Bronchial epithelial cell (primary cell): ENCODE results near the gene PHF2. TPM values are rescaled to one million over a fixed set of nuclear protein-coding genes. Genes with fewer than 3 reads are reported as not detected.

Experiments used
- DNase-seq: peaks from one replicate; pipeline ENCODE4 v3.0.0-alpha.2; 2010; ENCODE audit warnings: low read depth
- FAIRE-seq: peaks from 2 replicates; lab custom pipeline; 2011; peaks lifted over from hg19 to GRCh38; lab: Jason Lieb, UNC
- H3K27me3 ChIP-seq: 2 replicates; pipeline ENCODE4 v1.5.1; 2011; ENCODE audit warnings: low read length; ENCODE audit not compliant: control insufficient read depth, insufficient read depth
- H3K36me3 ChIP-seq: 2 replicates; pipeline ENCODE4 v1.5.1; 2011; ENCODE audit warnings: low read length; ENCODE audit not compliant: control insufficient read depth, insufficient read depth
- H3K4me3 ChIP-seq: 2 replicates; pipeline ENCODE4 v1.5.1; 2011; ENCODE audit warnings: mild to moderate bottlenecking, low read depth, low read length, control low read depth
- CTCF ChIP-seq: IDR thresholded peaks from 2 replicates; pipeline ENCODE4 v1.5.1; 2011; ENCODE audit warnings: mild to moderate bottlenecking, moderate library complexity, low read length, control low read depth, inconsistent platforms; ENCODE audit not compliant: insufficient read depth, severe bottlenecking
- total RNA-seq: library from RNA; depleted of rRNA; stranded (reverse); fragments of >200 nt; gene quantifications from 2 replicates; pipeline ENCODE4 v1.2.1, GENCODE V29; 2014

The PHF2 gene
- total RNA-seq, 1 donor from 2014 or later = 10.0 TPM

DNA sequence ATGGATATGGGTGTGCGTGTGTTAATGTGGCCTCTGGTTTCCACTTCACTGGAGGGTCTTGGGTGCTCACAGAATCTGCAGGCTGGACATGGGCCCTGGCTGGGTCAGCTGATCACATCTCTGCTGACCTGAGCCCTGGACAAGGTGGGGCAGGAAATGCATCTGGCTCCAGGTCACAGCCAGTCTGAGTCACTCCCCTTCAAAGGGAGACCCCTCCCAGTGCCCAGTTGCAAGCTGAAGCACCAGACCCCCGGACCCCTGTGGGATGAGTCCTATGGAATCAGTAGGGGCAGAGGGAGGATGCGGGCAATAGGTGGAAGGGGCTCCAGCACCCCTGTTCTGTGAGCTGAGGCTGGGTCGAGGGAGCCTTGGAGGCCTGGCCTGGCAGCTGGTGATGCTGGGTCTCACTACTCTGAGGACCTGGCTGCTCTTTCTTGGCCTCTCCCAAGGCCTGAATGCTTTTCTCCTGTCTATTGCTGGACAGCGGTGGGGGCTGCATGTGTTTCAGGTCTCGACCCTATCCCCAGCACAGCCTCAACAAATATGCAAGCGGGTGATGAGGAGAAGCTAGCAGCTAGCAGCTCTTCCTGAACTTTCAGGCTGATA is 54.5 kb downstream of the PHF2 start:
- Histone ChIP-seq H3K36me3 (peaks cover 7% of the 10 kb centered on the region), H3K27me3 (no peaks in the 10 kb centered on the region), H3K4me3 (no peak overlapping the region)
- no peak for TF ChIP-seq CTCF
- DNase-seq (no peak), FAIRE-seq (peak; percentile 80)

GRCh38 chr9:93633492-93634221 is 57.3 kb downstream of the PHF2 start:
- Histone ChIP-seq H3K4me3 (no peak overlapping the region), H3K36me3 (peaks cover 9% of the 10 kb centered on the region), H3K27me3 (no peaks in the 10 kb centered on the region)
- no peak for TF ChIP-seq CTCF
- DNase-seq (no peak), FAIRE-seq (no peak)

- no peak overlapping the region for H3K4me3 ChIP-seq
- DNase-seq (no peak), FAIRE-seq (no peak)
- H3K36me3 ChIP-seq = peaks cover 10% of the 10 kb centered on the region
- no peak for TF ChIP-seq CTCF
- no peaks in the 10 kb centered on the region for H3K27me3 ChIP-seq
Observed at GRCh38 chr9:93634311-93635185, 58.2 kb downstream of the PHF2 start.

- no peaks in the 10 kb centered on the region for H3K27me3 ChIP-seq
- H3K4me3 ChIP-seq = no peak overlapping the region
- DNase-seq (no peak), FAIRE-seq (no peak)
- peaks cover 11% of the 10 kb centered on the region for H3K36me3 ChIP-seq
- TF ChIP-seq CTCF = no peak
Observed at GRCh38 chr9:93635186-93636107, 59.1 kb downstream of the PHF2 start.

- peaks cover 9% of the 10 kb centered on the region for H3K36me3 ChIP-seq
- no peaks in the 10 kb centered on the region for H3K27me3 ChIP-seq
- FAIRE-seq = no peak
- DNase-seq = no peak
- TF ChIP-seq CTCF = no peak
- H3K4me3 ChIP-seq = no peak overlapping the region
Observed at GRCh38 chr9:93636172-93636661, 59.8 kb downstream of the PHF2 start.
